Measurements from ENCODE around the gene PHKA2.

Gene PHKA2

DNA sequence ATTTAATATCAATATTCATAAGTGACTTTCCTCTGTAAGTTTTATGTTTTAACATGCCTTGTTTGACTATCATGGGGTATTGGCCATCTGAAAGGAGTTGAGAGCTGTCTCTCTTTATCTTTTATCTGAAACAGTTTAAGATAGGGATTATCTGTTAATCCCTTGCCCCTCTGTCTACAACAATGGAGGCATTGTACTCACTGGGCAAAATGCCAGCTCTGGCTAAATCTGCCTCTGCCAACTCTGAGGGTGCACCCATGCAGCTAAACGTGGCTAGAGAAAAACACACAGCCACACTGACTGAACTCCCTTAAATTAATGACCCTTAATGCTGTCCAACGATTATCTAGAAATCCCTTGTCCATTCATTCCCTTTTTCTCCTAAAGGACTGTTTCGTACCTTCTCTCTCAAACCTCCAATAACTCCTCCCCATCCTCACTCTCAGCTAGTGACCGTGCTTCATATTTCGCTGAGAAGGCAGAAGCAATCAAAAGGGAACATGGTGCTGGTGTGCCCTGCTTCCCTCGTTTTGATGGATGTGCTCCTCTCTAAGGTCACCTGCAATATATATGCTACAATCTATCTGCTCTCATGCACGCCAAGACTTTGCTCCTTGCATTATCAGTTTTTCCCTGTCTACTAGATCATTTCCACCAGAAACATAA is 10.3 kb downstream of the PHKA2 start:
- Histone ChIP-seq H3K36me3 (ENCODE audit: insufficient read depth, low read length) (no peaks in the 10 kb centered on the region), H3K4me2 (ENCODE audit: low read length) (no peak overlapping the region), H3K4me1 (ENCODE audit: control insufficient read depth, insufficient read depth, low read length) (no peaks in the 10 kb centered on the region), H3K4me3 (ENCODE audit: low read length) (no peak overlapping the region), H3K27me3 (ENCODE audit: control insufficient read depth, insufficient read depth, low read length) (no peaks in the 10 kb centered on the region), H3K9ac (ENCODE audit: low read depth, low read length) (no peak overlapping the region), H3K9me3 (replicated peaks; ENCODE audit: low read length) (no peaks in the 10 kb centered on the region)

GRCh38 chrX:18971506-18971905 is 12.4 kb downstream of the PHKA2 start:
- Histone ChIP-seq H3K9ac (ENCODE audit: low read depth, low read length) (no peak overlapping the region), H3K4me2 (ENCODE audit: low read length) (no peak overlapping the region), H3K27me3 (ENCODE audit: control insufficient read depth, insufficient read depth, low read length) (no peaks in the 10 kb centered on the region), H3K36me3 (ENCODE audit: insufficient read depth, low read length) (no peaks in the 10 kb centered on the region), H3K9me3 (replicated peaks; ENCODE audit: low read length) (no peaks in the 10 kb centered on the region), H3K4me1 (ENCODE audit: control insufficient read depth, insufficient read depth, low read length) (no peaks in the 10 kb centered on the region), H3K4me3 (ENCODE audit: low read length) (no peak overlapping the region)

DNA sequence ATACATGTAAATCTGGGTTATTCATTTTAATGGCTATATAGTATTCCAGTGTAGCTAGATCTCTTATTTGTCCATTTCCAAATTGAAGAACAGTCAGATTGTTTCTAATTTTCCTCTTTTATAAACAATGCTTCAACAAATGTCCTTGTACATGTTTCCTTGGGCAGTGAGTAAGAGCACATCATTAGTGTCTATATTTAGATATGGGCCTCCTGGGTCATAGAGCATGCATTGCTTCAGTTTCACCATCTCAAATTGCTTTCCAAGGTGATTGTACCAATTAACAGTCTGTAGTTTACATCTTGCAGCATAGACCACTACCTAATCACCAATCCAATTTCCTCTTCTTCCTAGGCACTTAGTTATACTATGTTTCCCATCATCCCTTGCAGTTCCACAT is 13.4 kb downstream of the PHKA2 start:
- no peaks in the 10 kb centered on the region for H3K36me3 ChIP-seq (ENCODE audit: insufficient read depth, low read length)
- H3K9me3 ChIP-seq (replicated peaks; ENCODE audit: low read length): no peaks in the 10 kb centered on the region
- no peak overlapping the region for H3K4me2 ChIP-seq (ENCODE audit: low read length)
- no peak overlapping the region for H3K4me3 ChIP-seq (ENCODE audit: low read length)
- no peaks in the 10 kb centered on the region for H3K27me3 ChIP-seq (ENCODE audit: control insufficient read depth, insufficient read depth, low read length)
- no peak overlapping the region for H3K9ac ChIP-seq (ENCODE audit: low read depth, low read length)
- no peaks in the 10 kb centered on the region for H3K4me1 ChIP-seq (ENCODE audit: control insufficient read depth, insufficient read depth, low read length)

DNA sequence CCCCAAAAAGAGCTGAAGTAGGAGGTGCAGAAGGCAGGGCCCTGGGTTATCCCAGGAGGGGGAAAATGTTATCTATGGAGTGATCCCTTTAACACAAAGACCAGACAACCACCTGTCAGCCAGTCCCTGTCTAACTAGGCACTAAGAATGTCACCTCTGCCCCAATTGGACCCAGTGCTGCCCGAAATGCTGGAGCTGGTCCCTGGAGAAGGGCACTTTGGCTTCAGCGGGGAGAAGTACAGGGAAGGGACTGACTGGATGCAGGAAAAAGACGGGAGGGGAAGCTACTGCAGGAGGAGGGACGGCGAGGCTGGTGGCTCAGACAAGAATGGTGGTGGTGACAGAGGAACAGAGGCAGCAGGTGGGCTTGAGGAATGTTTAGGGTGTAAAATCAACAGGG is 17.3 kb downstream of the PHKA2 start:
- no peaks in the 10 kb centered on the region for H3K36me3 ChIP-seq (ENCODE audit: insufficient read depth, low read length)

DNA sequence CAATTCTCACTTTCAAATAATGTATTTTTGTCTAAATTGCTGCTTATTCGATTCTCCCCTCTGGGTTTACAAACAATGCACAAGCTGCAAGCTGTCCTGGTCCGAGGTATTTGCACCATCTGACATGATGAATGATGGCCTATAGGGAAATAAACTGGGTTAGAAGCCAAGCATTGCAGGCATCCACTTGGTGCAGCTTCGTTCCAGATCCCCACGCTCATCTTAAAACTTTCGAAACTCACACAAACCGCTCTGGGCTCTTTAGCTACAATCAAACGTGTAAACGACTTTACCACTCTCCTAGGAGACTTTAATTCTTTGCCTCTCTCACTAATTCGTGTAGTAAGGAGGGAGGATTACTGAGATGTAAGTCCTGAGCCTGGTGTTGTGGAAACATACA is 19.0 kb downstream of the PHKA2 start:
- no peak overlapping the region for H3K9ac ChIP-seq (ENCODE audit: low read depth, low read length)
- no peak overlapping the region for H3K4me2 ChIP-seq (ENCODE audit: low read length)
- H3K36me3 ChIP-seq (ENCODE audit: insufficient read depth, low read length): no peaks in the 10 kb centered on the region
- H3K27me3 ChIP-seq (ENCODE audit: control insufficient read depth, insufficient read depth, low read length): no peaks in the 10 kb centered on the region
- H3K4me3 ChIP-seq (ENCODE audit: low read length): no peak overlapping the region
- peaks cover 7% of the 10 kb centered on the region for H3K4me1 ChIP-seq (ENCODE audit: control insufficient read depth, insufficient read depth, low read length)
- no peaks in the 10 kb centered on the region for H3K9me3 ChIP-seq (replicated peaks; ENCODE audit: low read length)

More for the DNA sequence above, 17.3 kb downstream of the PHKA2 start:
- Histone ChIP-seq H3K4me1 (ENCODE audit: control insufficient read depth, insufficient read depth, low read length) (peaks cover 5% of the 10 kb centered on the region), H3K4me3 (ENCODE audit: low read length) (no peak overlapping the region), H3K4me2 (ENCODE audit: low read length) (no peak overlapping the region), H3K27me3 (ENCODE audit: control insufficient read depth, insufficient read depth, low read length) (no peaks in the 10 kb centered on the region), H3K9me3 (replicated peaks; ENCODE audit: low read length) (no peaks in the 10 kb centered on the region), H3K9ac (ENCODE audit: low read depth, low read length) (no peak overlapping the region)

DNA sequence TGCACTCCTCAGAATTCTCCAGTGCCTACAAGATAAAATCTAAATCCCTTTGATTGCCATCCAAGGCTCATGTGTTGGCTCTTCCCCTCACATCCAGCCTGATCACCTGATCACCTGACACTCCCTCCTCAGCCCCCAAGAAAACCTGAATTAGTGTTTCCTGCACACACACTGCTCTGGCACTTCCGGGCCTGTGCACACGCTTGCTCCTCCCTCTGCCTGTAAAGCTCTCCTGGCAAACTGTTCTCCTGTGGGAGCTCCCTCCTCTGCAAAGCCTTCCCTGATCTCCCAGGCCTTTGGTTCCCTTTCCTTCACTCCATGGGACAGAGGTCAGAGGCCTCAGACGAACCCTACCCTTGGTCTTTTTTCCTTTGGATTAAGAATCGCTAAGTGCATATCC is 19.9 kb downstream of the PHKA2 start:
- H3K9me3 ChIP-seq (replicated peaks; ENCODE audit: low read length): no peaks in the 10 kb centered on the region

GRCh38 chrX:18962329-18962728 is 21.6 kb downstream of the PHKA2 start:
- Histone ChIP-seq H3K9ac (ENCODE audit: low read depth, low read length) (no peak overlapping the region), H3K36me3 (ENCODE audit: insufficient read depth, low read length) (no peaks in the 10 kb centered on the region), H3K4me2 (ENCODE audit: low read length) (peak overlapping the region; percentile 31), H3K4me1 (ENCODE audit: control insufficient read depth, insufficient read depth, low read length) (peaks cover 7% of the 10 kb centered on the region), H3K9me3 (replicated peaks; ENCODE audit: low read length) (no peaks in the 10 kb centered on the region), H3K4me3 (ENCODE audit: low read length) (no peak overlapping the region), H3K27me3 (ENCODE audit: control insufficient read depth, insufficient read depth, low read length) (no peaks in the 10 kb centered on the region)

More for the DNA sequence above, 19.9 kb downstream of the PHKA2 start:
- Histone ChIP-seq H3K4me2 (ENCODE audit: low read length) (no peak overlapping the region), H3K36me3 (ENCODE audit: insufficient read depth, low read length) (no peaks in the 10 kb centered on the region), H3K9ac (ENCODE audit: low read depth, low read length) (no peak overlapping the region), H3K4me1 (ENCODE audit: control insufficient read depth, insufficient read depth, low read length) (peaks cover 7% of the 10 kb centered on the region), H3K4me3 (ENCODE audit: low read length) (no peak overlapping the region), H3K27me3 (ENCODE audit: control insufficient read depth, insufficient read depth, low read length) (no peaks in the 10 kb centered on the region)

DNA sequence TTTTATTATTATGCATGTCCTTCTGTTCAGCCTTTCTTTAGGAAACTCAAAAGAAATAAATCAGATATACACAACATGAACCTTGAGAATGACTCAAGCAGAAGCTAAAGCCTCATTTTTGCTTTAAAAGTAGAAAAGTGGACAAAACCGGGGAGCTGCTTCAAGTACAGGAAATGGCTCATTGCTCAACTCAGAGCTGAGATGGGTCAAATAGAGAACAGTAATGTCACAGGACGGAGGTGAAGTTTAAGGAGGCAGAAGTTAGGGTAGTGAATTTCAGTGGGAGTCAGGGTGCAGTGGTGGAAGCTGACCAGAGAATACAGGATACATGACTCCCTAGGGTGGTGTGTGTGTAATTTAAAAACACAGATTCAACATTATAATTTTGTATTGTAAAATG is 22.2 kb downstream of the PHKA2 start:
- no peaks in the 10 kb centered on the region for H3K36me3 ChIP-seq (ENCODE audit: insufficient read depth, low read length)
- no peaks in the 10 kb centered on the region for H3K27me3 ChIP-seq (ENCODE audit: control insufficient read depth, insufficient read depth, low read length)
- no peak overlapping the region for H3K4me3 ChIP-seq (ENCODE audit: low read length)
- peak overlapping the region; percentile 31 for H3K4me2 ChIP-seq (ENCODE audit: low read length)
- H3K9ac ChIP-seq (ENCODE audit: low read depth, low read length): no peak overlapping the region
- H3K9me3 ChIP-seq (replicated peaks; ENCODE audit: low read length): no peaks in the 10 kb centered on the region
- peaks cover 7% of the 10 kb centered on the region for H3K4me1 ChIP-seq (ENCODE audit: control insufficient read depth, insufficient read depth, low read length)

DNA sequence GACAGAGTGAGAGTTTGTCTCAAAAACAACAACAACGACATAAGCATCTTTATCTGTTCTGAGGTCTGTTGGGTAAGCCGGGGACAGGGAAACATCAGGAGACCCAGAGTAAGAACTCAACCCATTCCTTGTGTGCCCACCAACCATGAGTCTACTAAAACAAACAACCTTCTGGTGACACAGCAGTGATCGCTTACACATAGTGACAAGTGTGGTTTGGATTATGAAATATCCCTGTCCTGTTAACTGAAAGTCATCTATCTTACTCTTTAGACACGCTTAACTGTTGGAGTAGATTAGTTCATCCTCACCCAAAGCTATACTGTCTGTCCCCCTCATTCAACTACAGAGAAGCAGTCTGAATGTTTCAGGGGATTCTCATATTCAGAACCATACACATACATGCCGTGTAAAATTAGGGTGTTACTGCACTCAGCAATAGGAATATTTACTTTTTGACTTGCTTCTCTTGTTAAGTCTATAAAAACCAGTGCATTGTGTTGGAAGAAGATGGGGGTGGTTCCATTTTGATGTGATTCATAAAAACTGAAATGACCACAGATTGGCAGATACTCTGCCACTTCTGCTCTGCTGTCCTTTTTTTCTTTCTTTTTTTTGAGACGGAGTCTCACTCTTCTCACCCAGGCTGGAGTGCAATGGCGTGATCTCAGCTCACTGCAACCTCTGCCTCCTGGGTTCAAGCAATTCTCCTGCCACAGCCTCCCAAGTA is 27.4 kb downstream of the PHKA2 start:
- Histone ChIP-seq H3K4me3 (ENCODE audit: low read length) (no peak overlapping the region), H3K27me3 (ENCODE audit: control insufficient read depth, insufficient read depth, low read length) (no peaks in the 10 kb centered on the region), H3K4me1 (ENCODE audit: control insufficient read depth, insufficient read depth, low read length) (no peaks in the 10 kb centered on the region), H3K36me3 (ENCODE audit: insufficient read depth, low read length) (no peaks in the 10 kb centered on the region), H3K4me2 (ENCODE audit: low read length) (no peak overlapping the region), H3K9ac (ENCODE audit: low read depth, low read length) (no peak overlapping the region), H3K9me3 (replicated peaks; ENCODE audit: low read length) (no peaks in the 10 kb centered on the region)

DNA sequence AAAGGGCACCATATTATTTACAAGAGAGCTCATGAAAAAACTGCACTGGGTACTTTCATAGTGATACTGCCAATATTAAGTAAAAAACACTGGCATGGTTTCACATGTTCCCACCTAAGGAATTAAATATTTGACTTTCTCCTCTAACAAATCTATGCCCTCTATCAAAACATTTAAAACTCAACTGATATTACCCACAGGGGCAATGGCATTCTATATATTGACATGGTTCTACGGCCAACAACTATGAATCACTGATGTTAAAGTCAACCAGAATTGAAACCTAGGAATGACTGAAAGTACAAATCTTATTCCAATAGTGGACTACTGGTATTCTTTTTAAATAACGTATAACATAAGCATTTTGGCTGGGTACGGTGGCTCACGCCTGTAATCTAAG is 28.2 kb downstream of the PHKA2 start:
- no peaks in the 10 kb centered on the region for H3K36me3 ChIP-seq (ENCODE audit: insufficient read depth, low read length)
- H3K4me2 ChIP-seq (ENCODE audit: low read length): no peak overlapping the region
- no peak overlapping the region for H3K4me3 ChIP-seq (ENCODE audit: low read length)
- H3K9me3 ChIP-seq (replicated peaks; ENCODE audit: low read length): no peaks in the 10 kb centered on the region
- no peaks in the 10 kb centered on the region for H3K4me1 ChIP-seq (ENCODE audit: control insufficient read depth, insufficient read depth, low read length)
- no peak overlapping the region for H3K9ac ChIP-seq (ENCODE audit: low read depth, low read length)
- H3K27me3 ChIP-seq (ENCODE audit: control insufficient read depth, insufficient read depth, low read length): no peaks in the 10 kb centered on the region

DNA sequence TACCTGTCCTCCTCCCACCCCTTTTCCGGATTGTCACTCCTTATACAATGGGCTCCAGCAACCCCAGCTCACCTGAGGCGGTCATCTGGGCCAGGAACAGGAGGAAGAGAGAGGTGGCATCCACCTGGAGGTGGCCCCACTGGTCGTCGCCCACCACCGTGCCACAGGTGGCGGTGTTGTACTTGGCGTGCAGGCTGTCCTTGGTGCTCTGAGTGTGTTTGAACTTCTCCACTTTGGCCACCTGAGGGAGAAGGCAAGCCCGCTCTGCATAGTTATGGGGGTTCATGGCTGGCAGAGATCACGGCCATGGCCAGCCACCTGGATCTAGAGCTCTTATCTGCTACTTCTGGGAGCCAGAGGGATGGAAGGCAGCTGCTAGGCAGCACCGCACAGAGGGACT is 32.9 kb downstream of the PHKA2 start:
- Histone ChIP-seq H3K4me3 (ENCODE audit: low read length) (no peak overlapping the region), H3K9ac (ENCODE audit: low read depth, low read length) (no peak overlapping the region), H3K4me2 (ENCODE audit: low read length) (no peak overlapping the region), H3K4me1 (ENCODE audit: control insufficient read depth, insufficient read depth, low read length) (no peaks in the 10 kb centered on the region), H3K9me3 (replicated peaks; ENCODE audit: low read length) (no peaks in the 10 kb centered on the region), H3K27me3 (ENCODE audit: control insufficient read depth, insufficient read depth, low read length) (no peaks in the 10 kb centered on the region), H3K36me3 (ENCODE audit: insufficient read depth, low read length) (peaks cover 2% of the 10 kb centered on the region)

DNA sequence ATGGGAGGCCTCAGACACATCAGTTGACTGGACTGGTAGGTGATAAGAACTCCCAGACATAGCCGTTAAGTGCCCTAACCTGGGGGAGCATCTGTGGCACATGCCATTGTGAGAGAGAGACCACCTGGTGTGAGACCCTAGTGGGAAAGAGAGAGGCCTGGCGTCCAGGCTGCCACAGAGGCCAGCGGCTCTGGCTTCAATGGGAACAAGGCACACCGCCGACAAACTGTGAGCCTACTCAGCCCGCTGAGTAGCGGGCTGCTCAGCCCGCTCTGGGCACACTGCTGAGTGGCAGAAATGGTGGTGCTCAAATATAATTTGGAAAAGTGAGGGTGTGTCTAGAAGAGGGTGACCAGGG is 34.0 kb downstream of the PHKA2 start:
- Histone ChIP-seq H3K4me2 (ENCODE audit: low read length) (no peak overlapping the region), H3K9me3 (replicated peaks; ENCODE audit: low read length) (no peaks in the 10 kb centered on the region), H3K27me3 (ENCODE audit: control insufficient read depth, insufficient read depth, low read length) (no peaks in the 10 kb centered on the region), H3K4me3 (ENCODE audit: low read length) (no peak overlapping the region), H3K9ac (ENCODE audit: low read depth, low read length) (no peak overlapping the region), H3K4me1 (ENCODE audit: control insufficient read depth, insufficient read depth, low read length) (no peaks in the 10 kb centered on the region), H3K36me3 (ENCODE audit: insufficient read depth, low read length) (peaks cover 2% of the 10 kb centered on the region)
